Umbilical cord (tissue), 2 donors: Measurements from ENCODE around the gene ENO2. TPM values are rescaled to one million over a fixed set of nuclear protein-coding genes. Genes with fewer than 3 reads are reported as not detected.

Source experiments
- DNase-seq: peaks from one replicate; pipeline ENCODE4 v3.0.0-alpha.2; 2015; ENCODE audit warnings: low spot score
- total RNA-seq: library from RNA; depleted of rRNA; stranded (reverse); fragments of >200 nt; gene quantifications from one replicate; pipeline ENCODE4 v1.2.3, GENCODE V29; 2014; ENCODE audit warnings: low replicate concordance; ENCODE audit not compliant: insufficient read depth

ENO2 gene
- total RNA-seq, 1 donor from 2014 or later, result 19.7 TPM

- DNase-seq, result no peak
Observed at GRCh38 chr12:6948873-6949594, 34.7 kb downstream of the ENO2 start.

GRCh38 chr12:6950401-6950801 lies 36.0 kb downstream of the ENO2 start:
- DNase-seq, result no peak

GRCh38 chr12:6950811-6951540 lies 36.6 kb downstream of the ENO2 start, which contains the start of gene PTPN6:
PTPN6 (plus strand) TSS chr12:6951356; CDS start chr12:6951513, 157 bp downstream.
- DNase-seq, result no peak

GRCh38 chr12:6951551-6952120 lies 37.3 kb downstream of the ENO2 start:
- DNase-seq, result no peak

DNA sequence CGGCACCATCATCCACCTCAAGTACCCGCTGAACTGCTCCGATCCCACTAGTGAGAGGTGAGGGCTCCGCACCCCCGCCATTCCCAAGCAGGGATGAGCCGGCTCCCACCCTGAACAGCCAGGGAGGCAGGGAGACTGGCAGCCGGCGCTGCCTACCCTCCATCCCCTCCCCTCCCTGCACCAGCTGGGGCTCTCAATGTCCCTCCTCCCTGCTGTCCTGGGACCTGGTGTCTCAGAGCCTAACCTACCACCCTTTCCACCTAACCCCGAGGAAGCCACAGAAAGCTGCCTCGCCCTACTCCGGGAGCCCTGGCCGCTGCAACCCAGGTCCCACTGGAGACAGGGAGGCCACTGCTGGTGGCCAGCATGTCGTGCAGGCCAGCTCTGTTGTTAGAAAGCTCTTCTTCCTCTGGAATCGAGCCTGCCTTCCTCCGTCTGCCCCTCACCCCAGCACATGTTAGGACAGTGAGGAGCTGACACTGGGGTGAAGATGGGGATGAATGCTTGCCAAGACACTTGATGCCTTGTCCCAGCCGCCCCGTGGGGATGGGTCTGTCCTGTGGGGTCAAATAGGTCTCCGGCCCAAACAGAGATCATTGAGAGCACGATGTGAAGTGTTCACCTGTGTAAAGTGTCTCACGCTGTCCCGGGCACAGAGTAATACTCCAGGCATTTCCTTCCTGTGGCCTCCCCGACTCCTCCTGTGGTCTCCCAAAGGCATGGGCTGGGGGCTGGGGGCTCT lies 37.9 kb downstream of the ENO2 start:
- DNase-seq, result no peak

GRCh38 chr12:6952863-6953441 lies 38.6 kb downstream of the ENO2 start:
- DNase-seq, result no peak

- DNase-seq, result peak; percentile 84
Observed at GRCh38 chr12:6953442-6954315, 39.3 kb downstream of the ENO2 start.

DNA sequence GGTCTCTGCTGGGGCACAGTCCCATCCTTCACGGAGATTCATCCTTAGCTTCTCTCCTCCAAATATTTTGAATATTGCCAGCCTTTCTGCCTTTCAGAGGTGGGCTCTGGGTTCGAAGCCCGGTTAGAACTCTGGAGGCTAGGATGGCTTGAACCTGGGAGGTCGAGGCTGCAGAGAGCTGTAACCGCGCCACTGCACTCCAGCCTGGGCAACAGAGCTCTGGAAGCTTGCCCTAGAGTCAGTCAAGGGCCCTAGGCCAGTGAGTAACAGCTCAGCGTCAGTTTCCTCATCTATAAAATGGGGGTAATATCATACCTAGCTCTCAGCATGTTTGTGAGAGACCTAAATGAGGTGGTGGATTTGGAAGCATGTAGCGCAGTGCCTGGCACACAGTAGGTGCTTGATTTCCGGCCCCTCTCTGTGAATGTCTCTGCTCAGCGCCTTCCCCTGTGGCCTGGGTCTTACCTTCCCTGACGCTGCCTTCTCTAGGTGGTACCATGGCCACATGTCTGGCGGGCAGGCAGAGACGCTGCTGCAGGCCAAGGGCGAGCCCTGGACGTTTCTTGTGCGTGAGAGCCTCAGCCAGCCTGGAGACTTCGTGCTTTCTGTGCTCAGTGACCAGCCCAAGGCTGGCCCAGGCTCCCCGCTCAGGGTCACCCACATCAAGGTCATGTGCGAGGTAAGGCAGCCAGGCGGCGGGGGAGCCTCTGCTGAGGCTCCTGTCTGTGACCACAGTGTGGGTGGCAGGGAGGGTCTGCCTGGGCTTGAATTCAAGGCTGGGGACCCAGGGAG lies 40.1 kb downstream of the ENO2 start:
- no peak for DNase-seq

GRCh38 chr12:6955108-6956020 lies 41.0 kb downstream of the ENO2 start:
- no peak for DNase-seq

GRCh38 chr12:6956021-6956727 lies 41.8 kb downstream of the ENO2 start:
- no peak for DNase-seq

- DNase-seq, result no peak
Observed at GRCh38 chr12:6957151-6957701, 42.8 kb downstream of the ENO2 start.

- no peak for DNase-seq
Observed at GRCh38 chr12:6957741-6958608, 43.6 kb downstream of the ENO2 start.

GRCh38 chr12:6958609-6959057 lies 44.3 kb downstream of the ENO2 start:
- DNase-seq, result no peak

- peak; percentile 40 for DNase-seq
Observed at GRCh38 chr12:6959058-6959804, 44.9 kb downstream of the ENO2 start.

DNA sequence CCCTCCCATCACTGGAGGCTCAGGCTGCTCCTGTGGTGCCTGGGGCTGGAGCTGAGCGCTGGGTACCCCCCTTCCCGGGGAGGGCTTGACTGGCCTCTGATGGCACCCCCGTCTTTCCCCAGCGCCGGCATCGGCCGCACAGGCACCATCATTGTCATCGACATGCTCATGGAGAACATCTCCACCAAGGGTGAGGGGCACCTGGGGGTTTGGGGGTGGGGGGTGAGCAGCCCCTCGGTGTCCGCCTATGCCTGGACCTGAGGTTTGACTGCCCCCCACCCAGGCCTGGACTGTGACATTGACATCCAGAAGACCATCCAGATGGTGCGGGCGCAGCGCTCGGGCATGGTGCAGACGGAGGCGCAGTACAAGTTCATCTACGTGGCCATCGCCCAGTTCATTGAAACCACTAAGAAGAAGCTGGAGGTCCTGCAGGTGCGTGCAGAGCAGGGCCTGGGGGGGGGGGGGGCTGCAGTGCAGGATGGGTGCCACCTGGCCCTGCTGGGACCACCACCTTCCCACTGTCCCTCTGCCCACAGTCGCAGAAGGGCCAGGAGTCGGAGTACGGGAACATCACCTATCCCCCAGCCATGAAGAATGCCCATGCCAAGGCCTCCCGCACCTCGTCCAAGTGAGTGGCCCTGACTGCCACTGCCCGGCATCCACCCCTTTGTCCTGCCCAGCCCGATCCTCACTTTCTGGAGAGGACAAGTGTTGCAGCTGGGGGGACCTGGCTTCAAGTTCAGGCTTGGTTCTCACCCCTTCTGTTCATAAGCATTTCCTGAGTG lies 45.6 kb downstream of the ENO2 start:
- DNase-seq, result no peak
